Measurements from ENCODE around the gene OLFM1. TPM values are rescaled to one million over a fixed set of nuclear protein-coding genes. Genes with fewer than 3 reads are reported as not detected.

Gene OLFM1
- total RNA-seq, 2 donors from 2014 or later = 13.9 to 25.5 TPM

- no peak for DNase-seq
- intact Hi-C loops (cut with DNase I) = no loop called here
- ATAC-seq = no peak
Measured at GRCh38 chr9:135116881-135117280, 29.4 kb downstream of the OLFM1 start.

- no peak for DNase-seq
- intact Hi-C loops (cut with DNase I) = no loop called here
Measured at GRCh38 chr9:135117281-135117680, 29.8 kb downstream of the OLFM1 start.

GRCh38 chr9:135119496-135120064 is 32.1 kb downstream of the OLFM1 start:
- no peak for DNase-seq
- intact Hi-C loops (cut with DNase I) = no loop called here

More at GRCh38 chr9:135117281-135117680, 29.8 kb downstream of the OLFM1 start:
- no peak for ATAC-seq

GRCh38 chr9:135120249-135120648 is 32.8 kb downstream of the OLFM1 start:
- no peak for ATAC-seq
- intact Hi-C loops (cut with DNase I) = no loop called here
- no peak for DNase-seq

More at GRCh38 chr9:135119496-135120064, 32.1 kb downstream of the OLFM1 start:
- ATAC-seq = no peak

GRCh38 chr9:135122316-135122715 is 34.8 kb downstream of the OLFM1 start:
- no peak for ATAC-seq
- DNase-seq = no peak
- intact Hi-C loops (cut with DNase I) = no loop called here

- intact Hi-C loops (cut with DNase I) = no loop called here
- no peak for ATAC-seq
- DNase-seq = no peak
Measured at GRCh38 chr9:135123126-135123772, 35.8 kb downstream of the OLFM1 start.

GRCh38 chr9:135123773-135124134 is 36.3 kb downstream of the OLFM1 start:
- DNase-seq (no peak), ATAC-seq (peak; percentile 38 to 40)
- intact Hi-C loops (cut with DNase I) = no loop called here

- intact Hi-C loops (cut with DNase I) = no loop called here
- DNase-seq = no peak
- peak in 1 of 2 donors; percentile 15 for ATAC-seq
Measured at GRCh38 chr9:135126451-135127187, 39.2 kb downstream of the OLFM1 start.

GRCh38 chr9:135127718-135128670 is 40.5 kb downstream of the OLFM1 start:
- intact Hi-C loops (cut with DNase I) = no loop called here
- ATAC-seq (no peak), DNase-seq (no peak)

- ATAC-seq (no peak), DNase-seq (no peak)
- intact Hi-C loops (cut with DNase I) = no loop called here
Measured at GRCh38 chr9:135129137-135129695, 41.7 kb downstream of the OLFM1 start.

- DNase-seq = peak; percentile 43
- intact Hi-C loops (cut with DNase I) = no loop called here
- ATAC-seq = peak in 1 of 2 donors; percentile 14
Measured at GRCh38 chr9:135130207-135130976, 42.9 kb downstream of the OLFM1 start.

- DNase-seq = no peak
- ATAC-seq = no peak
- intact Hi-C loops (cut with DNase I) = no loop called here
Measured at GRCh38 chr9:135131488-135131887, 44.0 kb downstream of the OLFM1 start.

GRCh38 chr9:135132008-135132407 is 44.5 kb downstream of the OLFM1 start:
- intact Hi-C loops (cut with DNase I) = no loop called here
- no peak for ATAC-seq
- DNase-seq = no peak

- intact Hi-C loops (cut with DNase I) = no loop called here
- peak in 1 of 2 donors; percentile 32 for ATAC-seq
- no peak for DNase-seq
Measured at GRCh38 chr9:135134268-135135022, 47.0 kb downstream of the OLFM1 start.

- DNase-seq = no peak
- intact Hi-C loops (cut with DNase I) = no loop called here
Measured at GRCh38 chr9:135135171-135135928, 47.9 kb downstream of the OLFM1 start.

GRCh38 chr9:135135929-135136315 is 48.5 kb downstream of the OLFM1 start:
- no peak for DNase-seq
- peak in 1 of 2 donors; percentile 12 for ATAC-seq
- intact Hi-C loops (cut with DNase I) = no loop called here

More at GRCh38 chr9:135135171-135135928, 47.9 kb downstream of the OLFM1 start:
- ATAC-seq = no peak

GRCh38 chr9:135136481-135136880 is 49.0 kb downstream of the OLFM1 start:
- no peak for DNase-seq
- no peak for ATAC-seq
- intact Hi-C loops (cut with DNase I) = no loop called here
